ENCODE data around the gene GNA15.
"Not testable (repeated sequence)": the region's sequence is repeated elsewhere in the genome, so short reads cannot be mapped to it uniquely, and the experiment has no call there.

The GNA15 gene

GRCh38 chr19:3151563-3152418, 16.0 kb downstream of the GNA15 start:
- DNase-seq = no peak

- DNase-seq = no peak
Observed at GRCh38 chr19:3152419-3152780, 16.6 kb downstream of the GNA15 start.

- no peak for DNase-seq
Observed at GRCh38 chr19:3153286-3154230, 17.7 kb downstream of the GNA15 start.

GRCh38 chr19:3154447-3154846, 18.6 kb downstream of the GNA15 start:
- not testable (repeated sequence) for DNase-seq

- DNase-seq = peak; percentile 92 to 94
Observed at GRCh38 chr19:3154957-3155736, 19.3 kb downstream of the GNA15 start.

GRCh38 chr19:3157096-3157845, 21.4 kb downstream of the GNA15 start:
- no peak for DNase-seq

GRCh38 chr19:3159565-3159964, 23.7 kb downstream of the GNA15 start:
- no peak for DNase-seq

- DNase-seq = no peak
Observed at GRCh38 chr19:3160219-3160618, 24.4 kb downstream of the GNA15 start.

GRCh38 chr19:3161453-3161852, 25.6 kb downstream of the GNA15 start:
- DNase-seq = no peak

- DNase-seq = peak in 1 of 2 donors; percentile 24
Observed at GRCh38 chr19:3162418-3163229, 26.8 kb downstream of the GNA15 start.

GRCh38 chr19:3163230-3163886, 27.5 kb downstream of the GNA15 start:
- DNase-seq = peak; percentile 62 to 69

- no peak for DNase-seq
Observed at GRCh38 chr19:3163943-3164342, 28.1 kb downstream of the GNA15 start.

GRCh38 chr19:3167533-3168272, 31.9 kb downstream of the GNA15 start:
- DNase-seq = no peak

- peak in 1 of 2 donors; percentile 8 for DNase-seq
Observed at GRCh38 chr19:3171894-3172672, 36.2 kb downstream of the GNA15 start.

- not testable (repeated sequence) for DNase-seq
Observed at GRCh38 chr19:3172673-3173000, 36.8 kb downstream of the GNA15 start.

- no peak for DNase-seq
Observed at GRCh38 chr19:3175781-3176714, 40.2 kb downstream of the GNA15 start.

- peak in 1 of 2 donors; percentile 55 for DNase-seq
Observed at GRCh38 chr19:3176715-3177501, 41.1 kb downstream of the GNA15 start.
